Measurements from ENCODE around the gene FADD. TPM values are rescaled to one million over a fixed set of nuclear protein-coding genes. Genes with fewer than 3 reads are reported as not detected.

The FADD gene
- total and polyA plus RNA-seq, 7 experiments from 2014 or later: 9.6 to 40.9 (median 27.2) TPM

GRCh38 chr11:70206226-70206981, 3.3 kb downstream of the FADD start:
- Mint-ChIP-seq H3K27ac (peak overlapping the region in 7 of 9 donors; percentile 38 to 99 (median 94)), H3K4me3 (peak overlapping the region in 8 of 10 donors; percentile 92 to 99 (median 96)), H3K27me3 (no peaks in the 10 kb centered on the region), H3K4me1 (peaks cover 38 to 72% (median 53%) of the 10 kb centered on the region in 7 donors), H3K36me3 (peaks cover 3 to 37% (median 20%) of the 10 kb centered on the region in 5 donors), H3K9me3 (no peaks in the 10 kb centered on the region)
- intact Hi-C loops (cut with micrococcal nuclease): loop anchor here in 1 of 2 donors (10.0 kb wide), 1 partner anchor 1908 kb away; the partner anchor contains the start of gene ANAPC15
- no peak for DNase-seq
- Histone ChIP-seq H3K36me3 (ENCODE audit: control insufficient read depth in 2 of 3, insufficient read depth in 3 of 3, low read length in 3 of 3) (peaks cover 14 to 47% (median 19%) of the 10 kb centered on the region in 3 experiments), H3K27ac (ENCODE audit: low read depth, low read length) (no peak overlapping the region), H3K4me3 (ENCODE audit: low read length) (no peak overlapping the region), H3K9me3 (ENCODE audit: control insufficient read depth in 2 of 3, low read length in 3 of 3) (no peaks in the 10 kb centered on the region), H3K4me1 (ENCODE audit: control insufficient read depth in 2 of 2, insufficient read depth in 2 of 2, low read length in 2 of 2) (peaks cover 21 to 34% of the 10 kb centered on the region in 2 donors), H3K27me3 (ENCODE audit: control insufficient read depth in 2 of 2, insufficient read depth in 2 of 2, low read length in 2 of 2) (no peaks in the 10 kb centered on the region)
- ChIA-PET POLR2A (interaction anchor here (0.7 kb wide), 1 partner anchor 8 kb away, joined by 3 read pairs; no protein-coding TSS in a partner anchor), CTCF (interaction anchor here (1.1 kb wide), 1 partner anchor 8 kb away, joined by 6 read pairs; no protein-coding TSS in a partner anchor)
- no peak for ATAC-seq

- ChIA-PET POLR2A (interaction anchor here (0.7 kb wide), 1 partner anchor 8 kb away, joined by 3 read pairs; no protein-coding TSS in a partner anchor), CTCF (interaction anchor here (1.1 kb wide), 1 partner anchor 9 kb away, joined by 6 read pairs; no protein-coding TSS in a partner anchor)
- peak overlapping the region in 3 of 9 donors; percentile 38 to 97 (median 40) for H3K27ac Mint-ChIP-seq
- peaks cover 14 to 47% (median 19%) of the 10 kb centered on the region in 3 experiments for H3K36me3 ChIP-seq (ENCODE audit: control insufficient read depth in 2 of 3, insufficient read depth in 3 of 3, low read length in 3 of 3)
- H3K9me3 ChIP-seq (ENCODE audit: control insufficient read depth in 2 of 3, low read length in 3 of 3): no peaks in the 10 kb centered on the region
- no peak for DNase-seq
- peaks cover 35 to 71% (median 53%) of the 10 kb centered on the region in 7 donors for H3K4me1 Mint-ChIP-seq
- H3K9me3 Mint-ChIP-seq: no peaks in the 10 kb centered on the region
- no peak for ATAC-seq
- H3K36me3 Mint-ChIP-seq: peaks cover 3 to 37% (median 20%) of the 10 kb centered on the region in 5 donors
- no peak overlapping the region for H3K27ac ChIP-seq (ENCODE audit: low read depth, low read length)
- no peaks in the 10 kb centered on the region for H3K27me3 ChIP-seq (ENCODE audit: control insufficient read depth in 2 of 2, insufficient read depth in 2 of 2, low read length in 2 of 2)
- H3K4me3 Mint-ChIP-seq: peak overlapping the region in 2 of 10 donors; percentile 9 to 68
- no peaks in the 10 kb centered on the region for H3K27me3 Mint-ChIP-seq
- intact Hi-C loops (cut with micrococcal nuclease): loop anchor here in 1 of 2 donors (10.0 kb wide), 1 partner anchor 1908 kb away; the partner anchor contains the start of gene ANAPC15
- no peak overlapping the region for H3K4me3 ChIP-seq (ENCODE audit: low read length)
- peaks cover 21 to 34% of the 10 kb centered on the region in 2 donors for H3K4me1 ChIP-seq (ENCODE audit: control insufficient read depth in 2 of 2, insufficient read depth in 2 of 2, low read length in 2 of 2)
These were observed 3.9 kb downstream of the FADD start for GRCh38 chr11:70206982-70207376.

- Mint-ChIP-seq H3K27me3 (no peaks in the 10 kb centered on the region), H3K4me1 (peaks cover 34 to 68% (median 51%) of the 10 kb centered on the region in 7 donors), H3K4me3 (peak overlapping the region in 2 of 10 donors; percentile 9 to 68), H3K9me3 (no peaks in the 10 kb centered on the region), H3K27ac (peak overlapping the region in 4 of 9 donors; percentile 40 to 97 (median 50)), H3K36me3 (peaks cover 3 to 37% (median 20%) of the 10 kb centered on the region in 5 donors)
- Histone ChIP-seq H3K36me3 (ENCODE audit: control insufficient read depth in 2 of 3, insufficient read depth in 3 of 3, low read length in 3 of 3) (peaks cover 14 to 47% (median 19%) of the 10 kb centered on the region in 3 experiments), H3K9me3 (ENCODE audit: control insufficient read depth in 2 of 3, low read length in 3 of 3) (no peaks in the 10 kb centered on the region), H3K4me3 (ENCODE audit: low read length) (no peak overlapping the region), H3K27ac (ENCODE audit: low read depth, low read length) (no peak overlapping the region), H3K4me1 (ENCODE audit: control insufficient read depth in 2 of 2, insufficient read depth in 2 of 2, low read length in 2 of 2) (peaks cover 21 to 29% of the 10 kb centered on the region in 2 donors), H3K27me3 (ENCODE audit: control insufficient read depth in 2 of 2, insufficient read depth in 2 of 2, low read length in 2 of 2) (no peaks in the 10 kb centered on the region)
- POLR2A ChIA-PET: no interaction called here
- DNase-seq (no peak), ATAC-seq (no peak)
- CTCF ChIA-PET: interaction anchor here (1.1 kb wide), 1 partner anchor 9 kb away, joined by 6 read pairs; no protein-coding TSS in a partner anchor
- intact Hi-C loops (cut with micrococcal nuclease): loop anchor here in 1 of 2 donors (10.0 kb wide), 1 partner anchor 1907 kb away; the partner anchor contains the start of gene ANAPC15
These were observed 4.5 kb downstream of the FADD start for GRCh38 chr11:70207531-70208131.

- ChIA-PET POLR2A (interaction anchor here (0.6 kb wide), 1 partner anchor 68 kb away, joined by 4 read pairs; no protein-coding TSS in a partner anchor), CTCF (no interaction called here)
- Mint-ChIP-seq H3K9me3 (no peaks in the 10 kb centered on the region), H3K36me3 (peaks cover 3 to 34% (median 20%) of the 10 kb centered on the region in 5 donors), H3K27ac (peak overlapping the region in 5 of 9 donors; percentile 2 to 71 (median 49)), H3K27me3 (no peaks in the 10 kb centered on the region), H3K4me1 (peaks cover 31 to 57% (median 46%) of the 10 kb centered on the region in 7 donors), H3K4me3 (no peak overlapping the region)
- no peak overlapping the region for H3K27ac ChIP-seq (ENCODE audit: low read depth, low read length)
- H3K36me3 ChIP-seq (ENCODE audit: control insufficient read depth in 2 of 3, insufficient read depth in 3 of 3, low read length in 3 of 3): peaks cover 14 to 44% (median 19%) of the 10 kb centered on the region in 3 experiments
- H3K9me3 ChIP-seq (ENCODE audit: control insufficient read depth in 2 of 3, low read length in 3 of 3): no peaks in the 10 kb centered on the region
- intact Hi-C loops (cut with micrococcal nuclease): loop anchor here in 1 of 2 donors (10.0 kb wide), 1 partner anchor 1905 kb away; the partner anchor contains the start of gene ANAPC15
- H3K4me3 ChIP-seq (ENCODE audit: low read length): no peak overlapping the region
- ATAC-seq (no peak), DNase-seq (no peak)
- peaks cover 14 to 20% of the 10 kb centered on the region in 2 donors for H3K4me1 ChIP-seq (ENCODE audit: control insufficient read depth in 2 of 2, insufficient read depth in 2 of 2, low read length in 2 of 2)
- H3K27me3 ChIP-seq (ENCODE audit: control insufficient read depth in 2 of 2, insufficient read depth in 2 of 2, low read length in 2 of 2): no peaks in the 10 kb centered on the region
These were observed 6.4 kb downstream of the FADD start for GRCh38 chr11:70209391-70209912.

- Histone ChIP-seq H3K36me3 (ENCODE audit: control insufficient read depth in 2 of 3, insufficient read depth in 3 of 3, low read length in 3 of 3) (peaks cover 14 to 40% (median 19%) of the 10 kb centered on the region in 3 experiments), H3K9me3 (ENCODE audit: control insufficient read depth in 2 of 3, low read length in 3 of 3) (no peaks in the 10 kb centered on the region), H3K27ac (ENCODE audit: low read depth, low read length) (no peak overlapping the region), H3K4me1 (ENCODE audit: control insufficient read depth in 2 of 2, insufficient read depth in 2 of 2, low read length in 2 of 2) (peaks cover 8 to 14% of the 10 kb centered on the region in 2 donors), H3K27me3 (ENCODE audit: control insufficient read depth in 2 of 2, insufficient read depth in 2 of 2, low read length in 2 of 2) (no peaks in the 10 kb centered on the region), H3K4me3 (ENCODE audit: low read length) (no peak overlapping the region)
- Mint-ChIP-seq H3K4me3 (no peak overlapping the region), H3K27me3 (no peaks in the 10 kb centered on the region), H3K36me3 (peaks cover 3 to 31% (median 15%) of the 10 kb centered on the region in 5 donors), H3K27ac (peak overlapping the region in 4 of 9 donors; percentile 44 to 79 (median 51)), H3K9me3 (no peaks in the 10 kb centered on the region), H3K4me1 (peaks cover 25 to 51% (median 40%) of the 10 kb centered on the region in 7 donors)
- intact Hi-C loops (cut with micrococcal nuclease): no loop called here
- CTCF ChIA-PET: interaction anchor here (1.4 kb wide), 1 partner anchor 14 kb away, joined by 3 read pairs; no protein-coding TSS in a partner anchor
- no peak for ATAC-seq
- POLR2A ChIA-PET: no interaction called here
- DNase-seq: no peak
These were observed 7.0 kb downstream of the FADD start for GRCh38 chr11:70210051-70210501.

DNA sequence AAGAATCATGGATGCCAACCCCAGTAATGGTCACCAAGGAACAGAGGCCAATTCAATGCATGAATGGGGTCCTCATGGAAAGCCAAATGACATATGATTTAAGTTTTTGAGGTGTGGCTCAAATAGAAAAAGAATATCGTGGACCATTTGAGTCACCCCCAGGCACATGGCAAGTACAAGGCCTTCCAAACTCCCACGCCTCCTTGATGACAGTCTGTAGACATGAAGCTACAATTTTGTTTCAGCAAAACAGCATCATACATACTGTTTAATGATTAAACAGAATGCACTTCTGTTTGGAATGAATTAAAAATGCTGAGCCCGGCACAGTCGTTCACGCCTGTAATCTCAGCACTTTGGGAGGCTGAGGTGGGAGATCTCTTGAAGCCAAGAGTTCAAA, 7.4 kb downstream of the FADD start:
- Mint-ChIP-seq H3K4me3 (no peak overlapping the region), H3K36me3 (peaks cover 3 to 29% (median 14%) of the 10 kb centered on the region in 5 donors), H3K27me3 (no peaks in the 10 kb centered on the region), H3K27ac (peak overlapping the region in 1 of 9 donors; percentile 79), H3K9me3 (no peaks in the 10 kb centered on the region), H3K4me1 (peaks cover 21 to 46% (median 35%) of the 10 kb centered on the region in 7 donors)
- no peak for DNase-seq
- H3K9me3 ChIP-seq (ENCODE audit: control insufficient read depth in 2 of 3, low read length in 3 of 3): no peaks in the 10 kb centered on the region
- no peaks in the 10 kb centered on the region for H3K27me3 ChIP-seq (ENCODE audit: control insufficient read depth in 2 of 2, insufficient read depth in 2 of 2, low read length in 2 of 2)
- CTCF ChIA-PET: interaction anchor here (1.4 kb wide), 1 partner anchor 14 kb away, joined by 3 read pairs; no protein-coding TSS in a partner anchor
- no peak overlapping the region for H3K4me3 ChIP-seq (ENCODE audit: low read length)
- intact Hi-C loops (cut with micrococcal nuclease): no loop called here
- peaks cover 4 to 10% of the 10 kb centered on the region in 2 donors for H3K4me1 ChIP-seq (ENCODE audit: control insufficient read depth in 2 of 2, insufficient read depth in 2 of 2, low read length in 2 of 2)
- POLR2A ChIA-PET: no interaction called here
- H3K36me3 ChIP-seq (ENCODE audit: control insufficient read depth in 2 of 3, insufficient read depth in 3 of 3, low read length in 3 of 3): peaks cover 14 to 36% (median 19%) of the 10 kb centered on the region in 3 experiments
- no peak overlapping the region for H3K27ac ChIP-seq (ENCODE audit: low read depth, low read length)
- ATAC-seq: no peak

Measured in naive thymus-derived CD4-positive, alpha-beta T cell (primary cell).